Lower leg skin (tissue), 4 donors: ENCODE results near the gene PLA2G12A. TPM values are rescaled to one million over a fixed set of nuclear protein-coding genes. Genes with fewer than 3 reads are reported as not detected.

ENCODE experiments used
- DNase-seq, 2 donors: peaks; one replicate each; pipeline ENCODE4 v3.0.0-alpha.2; 2019; ENCODE audit warnings: low spot score in 2 of 2
- H3K4me3 ChIP-seq: fragments of 200-600 bp; sonication (generic); 2 replicates; pipeline ENCODE4 v1.5.1; 2017; ENCODE audit warnings: mild to moderate bottlenecking, low read depth; ENCODE audit not compliant: poor library complexity, severe bottlenecking
- CTCF ChIP-seq, 3 donors: fragments of 450-650 bp; IDR thresholded peaks; one replicate each; pipeline ENCODE4 v1.5.1; 2016; ENCODE audit warnings: antibody characterized with exemption in 3 of 3, mild to moderate bottlenecking in 3 of 3, moderate library complexity in 2 of 3
- POLR2A ChIP-seq, 2 donors: fragments of 450-650 bp; IDR thresholded peaks; one replicate each; pipeline ENCODE4 v1.6.1; 2016 to 2017; ENCODE audit warnings: antibody characterized with exemption in 2 of 2, mild to moderate bottlenecking in 1 of 2, moderate library complexity in 1 of 2
- WGBS, 2 donors: methylation state at CpG; one replicate each; pipeline ENCODE4 v1.1.5; 2018; 5-methylcytosine and 5-hydroxymethylcytosine counted together
- intact Hi-C: fragments of 100-400 bp; cut with DNase I; formaldehyde crosslinking; loops from one replicate; pipeline ENCODE4 v1.15.0; 2023; ENCODE audit warnings: low total_unique reads
- total RNA-seq, 4 donors: library from RNA; depleted of rRNA; stranded (reverse); fragments of >200 nt; gene quantifications; one replicate each; pipeline ENCODE4 v1.1.0, GENCODE V29; 2016

The PLA2G12A gene
- total RNA-seq, 4 donors from 2014 or later, result 14.7 to 19.1 (median 17.4) TPM

- TF ChIP-seq CTCF (IDR thresholded peaks at IDR 0.05), result no peak
- TF ChIP-seq POLR2A (IDR thresholded peaks at IDR 0.05), result no peak
- intact Hi-C loops, result no loop called here
- no peak overlapping the region for H3K4me3 ChIP-seq
- WGBS, 2 donors, result 86 to 96% methylated on average over 2 of the region's 2 CpGs
- no peak for DNase-seq
Observed at GRCh38 chr4:109723110-109723509, 6.8 kb downstream of the PLA2G12A start.

- TF ChIP-seq CTCF (IDR thresholded peaks at IDR 0.05) (no peak), POLR2A (IDR thresholded peaks at IDR 0.05) (no peak)
Observed at GRCh38 chr4:109722357-109722756, 7.5 kb downstream of the PLA2G12A start.

GRCh38 chr4:109721033-109721432, 8.8 kb downstream of the PLA2G12A start:
- WGBS, 2 donors, result 91 to 93% methylated on average over 7 of the region's 7 CpGs
- intact Hi-C loops, result no loop called here
- TF ChIP-seq CTCF (IDR thresholded peaks at IDR 0.05) (no peak), POLR2A (IDR thresholded peaks at IDR 0.05) (no peak)

More at GRCh38 chr4:109722357-109722756, 7.5 kb downstream of the PLA2G12A start:
- H3K4me3 ChIP-seq, result no peak overlapping the region
- no peak for DNase-seq
- intact Hi-C loops, result no loop called here

GRCh38 chr4:109719604-109720003, 10.3 kb downstream of the PLA2G12A start:
- WGBS, 2 donors, result 87 to 92% methylated on average over 4 of the region's 4 CpGs
- intact Hi-C loops, result no loop called here
- TF ChIP-seq POLR2A (IDR thresholded peaks at IDR 0.05), result no peak
- no peak for TF ChIP-seq CTCF (IDR thresholded peaks at IDR 0.05)
- DNase-seq, result no peak
- no peak overlapping the region for H3K4me3 ChIP-seq

More at GRCh38 chr4:109721033-109721432, 8.8 kb downstream of the PLA2G12A start:
- DNase-seq, result no peak
- no peak overlapping the region for H3K4me3 ChIP-seq

- H3K4me3 ChIP-seq, result no peak overlapping the region
- 95% methylated on average over 1 of the region's 1 CpG for WGBS, 2 donors
- TF ChIP-seq POLR2A (IDR thresholded peaks at IDR 0.05) (no peak), CTCF (IDR thresholded peaks at IDR 0.05) (no peak)
- no peak for DNase-seq
- intact Hi-C loops, result no loop called here
Observed at GRCh38 chr4:109718759-109719158, 11.1 kb downstream of the PLA2G12A start.

- intact Hi-C loops, result no loop called here
- 60 to 72% methylated on average over 3 of the region's 3 CpGs for WGBS, 2 donors
Observed at GRCh38 chr4:109713500-109713899, 16.4 kb downstream of the PLA2G12A start.

More at GRCh38 chr4:109713500-109713899, 16.4 kb downstream of the PLA2G12A start:
- no peak for TF ChIP-seq POLR2A (IDR thresholded peaks at IDR 0.05)
- TF ChIP-seq CTCF (IDR thresholded peaks at IDR 0.05), result no peak
- H3K4me3 ChIP-seq, result no peak overlapping the region
- no peak for DNase-seq
